ENCODE measurements around the gene PGA5.
A peak's percentile ranks its signal among the peaks of the same experiment; 100 is the strongest.
"Not testable (repeated sequence)": the region's sequence is repeated elsewhere in the genome, so short reads cannot be mapped to it uniquely, and the experiment has no call there.

The PGA5 gene

GRCh38 chr11:61226457-61227137 lies 14.4 kb upstream of the PGA5 start:
- not testable (repeated sequence) for DNase-seq (ENCODE audit: low spot score)

GRCh38 chr11:61229458-61229857 lies 11.5 kb upstream of the PGA5 start:
- not testable (repeated sequence) for DNase-seq (ENCODE audit: low spot score)

- DNase-seq (ENCODE audit: low spot score): not testable (repeated sequence)
Observed at GRCh38 chr11:61231033-61231432, 9.9 kb upstream of the PGA5 start.

- DNase-seq (ENCODE audit: low spot score): not testable (repeated sequence)
Observed at GRCh38 chr11:61231585-61231984, 9.4 kb upstream of the PGA5 start.

GRCh38 chr11:61232548-61233145 lies 8.3 kb upstream of the PGA5 start:
- DNase-seq (ENCODE audit: low spot score): not testable (repeated sequence)

- not testable (repeated sequence) for DNase-seq (ENCODE audit: low spot score)
Observed at GRCh38 chr11:61237130-61237529, 3.8 kb upstream of the PGA5 start.

GRCh38 chr11:61240288-61240687 lies 687 bp upstream of the PGA5 start:
- DNase-seq (ENCODE audit: low spot score): not testable (repeated sequence)

- DNase-seq (ENCODE audit: low spot score): not testable (repeated sequence)
Observed at GRCh38 chr11:61241526-61241925, 551 bp downstream of the PGA5 start.

GRCh38 chr11:61245284-61245964 lies 4.4 kb downstream of the PGA5 start:
- not testable (repeated sequence) for DNase-seq (ENCODE audit: low spot score)

- not testable (repeated sequence) for DNase-seq (ENCODE audit: low spot score)
Observed at GRCh38 chr11:61248071-61248470, 7.1 kb downstream of the PGA5 start.

GRCh38 chr11:61249201-61249600 lies 8.2 kb downstream of the PGA5 start:
- DNase-seq (ENCODE audit: low spot score): not testable (repeated sequence)

GRCh38 chr11:61250796-61251765 lies 10.1 kb downstream of the PGA5 start:
- not testable (repeated sequence) for DNase-seq (ENCODE audit: low spot score)

GRCh38 chr11:61252332-61252731 lies 11.4 kb downstream of the PGA5 start:
- DNase-seq (ENCODE audit: low spot score): not testable (repeated sequence)

GRCh38 chr11:61254403-61255025 lies 13.5 kb downstream of the PGA5 start:
- DNase-seq (ENCODE audit: low spot score): peak; percentile 38

- DNase-seq (ENCODE audit: low spot score): no peak
Observed at GRCh38 chr11:61256710-61257482, 15.9 kb downstream of the PGA5 start.

GRCh38 chr11:61258546-61258945 lies 17.6 kb downstream of the PGA5 start:
- DNase-seq (ENCODE audit: low spot score): no peak

- no peak for DNase-seq (ENCODE audit: low spot score)
Observed at GRCh38 chr11:61259363-61259762, 18.4 kb downstream of the PGA5 start.

- DNase-seq (ENCODE audit: low spot score): no peak
Observed at GRCh38 chr11:61264371-61264770, 23.4 kb downstream of the PGA5 start.

GRCh38 chr11:61264795-61265194 lies 23.8 kb downstream of the PGA5 start:
- DNase-seq (ENCODE audit: low spot score): no peak

GRCh38 chr11:61265357-61265756 lies 24.4 kb downstream of the PGA5 start:
- DNase-seq (ENCODE audit: low spot score): no peak

- DNase-seq (ENCODE audit: low spot score): no peak
Observed at GRCh38 chr11:61266602-61267001, 25.6 kb downstream of the PGA5 start.

Data from CD4-positive, alpha-beta T cell treated with Interleukin-6 at 100 ng/mL for 8 hours (primary cell).